Ectodermal cell (in vitro differentiated cells): ENCODE data around the gene TSPAN4.

Experiments used
- H3K27ac ChIP-seq: 2 replicates; pipeline ENCODE4 v1.7.0; 2013; ENCODE audit warnings: mild to moderate bottlenecking, low read depth, low read length; ENCODE audit not compliant: insufficient read depth, poor library complexity, severe bottlenecking
- H3K27me3 ChIP-seq: 2 replicates; pipeline ENCODE4 v1.7.0; 2013; ENCODE audit warnings: mild to moderate bottlenecking, low read length; ENCODE audit not compliant: insufficient read depth, control insufficient read depth, poor library complexity, severe bottlenecking
- H3K36me3 ChIP-seq: one replicate; pipeline ENCODE4 v1.7.0; 2013; ENCODE audit warnings: low read length; ENCODE audit not compliant: control insufficient read depth, insufficient read depth
- H3K4me1 ChIP-seq: one replicate; pipeline ENCODE4 v1.7.0; 2013; ENCODE audit warnings: low read length; ENCODE audit not compliant: control insufficient read depth, insufficient read depth
- H3K4me3 ChIP-seq: 2 replicates; pipeline ENCODE4 v1.7.0; 2013; ENCODE audit warnings: low read depth, low read length, control low read depth; ENCODE audit not compliant: insufficient read depth
- H3K9me3 ChIP-seq: 2 replicates; pipeline ENCODE4 v1.7.0; 2013; ENCODE audit warnings: mild to moderate bottlenecking, low read length, moderate library complexity; ENCODE audit not compliant: control insufficient read depth
- WGBS, 2 experiments: methylation state at CpG; one replicate each; pipeline ENCODE4 v1.1.7; 2013; ENCODE audit warnings: missing lambda C conversion rate in 2 of 2; 5-methylcytosine and 5-hydroxymethylcytosine counted together

TSPAN4 gene

DNA sequence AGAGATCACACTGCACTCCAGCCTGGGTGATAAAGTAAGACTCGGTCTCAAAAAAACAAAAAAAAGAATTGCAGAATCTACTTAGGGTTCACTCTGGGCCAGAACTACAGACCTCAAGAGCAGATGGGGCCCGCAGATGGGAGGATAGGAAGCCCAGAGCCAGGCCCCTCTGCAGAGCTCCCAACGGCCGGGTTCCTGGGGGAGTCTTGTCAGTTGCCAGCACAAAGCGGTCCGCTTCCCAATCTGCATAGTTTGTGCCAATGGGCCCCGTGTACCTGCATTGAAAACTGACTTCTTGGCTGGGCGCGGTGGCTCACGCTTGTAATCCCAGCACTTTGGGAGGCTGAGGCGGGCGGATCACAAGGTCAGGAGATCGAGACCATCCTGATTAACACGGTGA lies 69.6 kb downstream of the TSPAN4 start:
- no peak overlapping the region for H3K4me3 ChIP-seq
- peaks cover 9% of the 10 kb centered on the region for H3K4me1 ChIP-seq
- H3K27ac ChIP-seq: no peak overlapping the region
- no peaks in the 10 kb centered on the region for H3K36me3 ChIP-seq
- 88 to 93% methylated on average over 14 of the region's 14 CpGs for WGBS, 2 experiments
- H3K9me3 ChIP-seq: no peaks in the 10 kb centered on the region
- H3K27me3 ChIP-seq: no peaks in the 10 kb centered on the region

DNA sequence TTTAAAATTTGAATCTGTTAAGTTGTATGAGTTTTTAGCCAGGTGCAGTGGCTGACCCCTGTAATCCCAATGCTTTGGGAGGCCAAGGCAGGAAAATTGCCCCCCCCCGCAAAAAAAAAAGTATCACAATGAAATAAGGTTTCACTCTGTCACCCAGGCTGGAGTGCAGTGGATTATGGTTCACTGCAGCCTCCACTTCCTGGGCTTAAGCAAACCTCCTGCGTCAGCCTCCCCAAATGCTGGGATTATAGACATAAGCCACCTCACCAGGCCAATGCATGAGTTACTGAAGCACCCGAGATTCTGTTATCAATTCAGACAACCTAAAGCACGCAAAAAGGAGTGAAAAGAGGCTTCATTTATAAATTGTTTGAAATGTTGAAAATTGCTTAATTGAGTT lies 70.4 kb downstream of the TSPAN4 start:
- Histone ChIP-seq H3K27me3 (no peaks in the 10 kb centered on the region), H3K9me3 (no peaks in the 10 kb centered on the region)
- 90 to 93% methylated on average over 4 of the region's 4 CpGs for WGBS, 2 experiments

DNA sequence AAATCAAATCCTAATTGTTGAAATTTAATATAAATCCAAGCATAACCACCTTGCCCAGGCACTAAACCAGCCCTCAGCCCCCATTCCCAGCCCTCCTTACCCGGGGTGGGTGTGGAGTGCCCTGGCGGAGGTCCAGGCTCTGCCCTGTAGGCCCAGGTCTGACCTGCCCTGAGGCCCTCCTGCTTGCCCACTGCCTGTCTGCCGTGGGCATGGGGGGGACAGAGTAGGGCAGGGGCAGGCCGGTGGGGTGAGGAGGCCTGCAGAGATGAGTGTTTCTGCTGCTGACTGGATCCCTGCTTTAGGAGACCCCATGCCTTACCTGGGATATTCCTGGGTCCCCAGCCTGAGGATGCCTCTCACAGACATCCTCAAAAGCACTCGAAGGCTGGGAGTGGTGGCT lies 71.6 kb downstream of the TSPAN4 start:
- WGBS, 2 experiments: 92 to 95% methylated on average over 5 of the region's 5 CpGs

More for the DNA sequence above, 70.4 kb downstream of the TSPAN4 start:
- Histone ChIP-seq H3K36me3 (no peaks in the 10 kb centered on the region), H3K4me1 (peaks cover 9% of the 10 kb centered on the region), H3K4me3 (no peak overlapping the region), H3K27ac (no peak overlapping the region)

DNA sequence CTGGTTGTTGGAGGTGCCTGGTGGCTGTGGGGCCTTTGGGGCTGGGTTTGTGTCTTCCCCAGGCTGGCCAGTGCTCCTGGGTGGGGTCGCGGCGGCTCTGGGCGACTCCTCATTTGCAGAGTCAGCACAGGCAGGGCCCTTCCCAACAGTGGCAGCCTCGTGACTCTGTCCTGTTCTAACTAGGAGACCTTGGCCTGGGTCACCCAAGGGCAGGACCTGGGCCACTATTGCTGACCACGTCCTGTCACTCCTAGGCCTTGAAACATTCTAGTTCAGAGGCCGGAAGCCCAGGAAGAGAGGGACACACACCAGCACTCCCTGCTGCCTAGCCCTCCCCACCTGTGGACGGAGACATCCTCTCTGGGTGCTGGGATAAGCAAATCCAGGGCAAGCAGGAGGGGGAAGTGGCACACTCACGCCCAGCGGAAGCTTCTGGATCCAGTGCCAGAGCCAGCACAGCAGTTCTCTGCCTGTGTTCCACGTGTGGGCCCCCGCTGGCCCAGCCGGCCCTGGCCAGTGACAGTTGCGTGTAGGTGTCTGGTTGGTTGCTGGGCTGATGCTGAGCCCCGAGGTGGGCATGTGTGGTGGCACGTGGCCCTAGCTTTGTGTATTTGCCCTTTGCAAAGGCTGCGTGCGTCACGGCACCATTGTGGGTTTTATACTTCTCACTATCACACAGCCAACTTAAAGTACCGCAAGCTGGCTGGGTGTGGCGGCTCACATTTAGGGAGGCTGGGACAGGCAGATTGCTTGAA lies 72.3 kb downstream of the TSPAN4 start:
- Histone ChIP-seq H3K27me3 (no peaks in the 10 kb centered on the region), H3K4me1 (peaks cover 3% of the 10 kb centered on the region), H3K36me3 (no peaks in the 10 kb centered on the region), H3K9me3 (no peaks in the 10 kb centered on the region), H3K27ac (no peak overlapping the region), H3K4me3 (no peak overlapping the region)
- WGBS, 2 experiments: 93% methylated on average over 21 of the region's 21 CpGs

More for the DNA sequence above, 71.6 kb downstream of the TSPAN4 start:
- peaks cover 9% of the 10 kb centered on the region for H3K4me1 ChIP-seq
- no peak overlapping the region for H3K27ac ChIP-seq
- no peak overlapping the region for H3K4me3 ChIP-seq
- no peaks in the 10 kb centered on the region for H3K27me3 ChIP-seq
- H3K36me3 ChIP-seq: no peaks in the 10 kb centered on the region
- no peaks in the 10 kb centered on the region for H3K9me3 ChIP-seq
